HG03025 (cell line): ENCODE data around the gene HDLBP.

Source experiments
- ATAC-seq: cut with Tn5 transposase; IDR thresholded peaks from one replicate; pipeline ENCODE4 v1.9.1; 2021; ENCODE audit warnings: mild to moderate bottlenecking, moderate library complexity; ENCODE audit not compliant: unreplicated experiment, low FRiP score

HDLBP gene

GRCh38 chr2:241234066-241234790 lies 81.2 kb downstream of the HDLBP start:
- no peak for ATAC-seq

- ATAC-seq = no peak
Observed at GRCh38 chr2:241232736-241233575, 82.5 kb downstream of the HDLBP start.

- no peak for ATAC-seq
Observed at GRCh38 chr2:241230435-241230834, 85.0 kb downstream of the HDLBP start.

GRCh38 chr2:241229563-241230401 lies 85.7 kb downstream of the HDLBP start:
- no peak for ATAC-seq

- no peak for ATAC-seq
Observed at GRCh38 chr2:241228860-241229516, 86.5 kb downstream of the HDLBP start.

- ATAC-seq = no peak
Observed at GRCh38 chr2:241228081-241228859, 87.2 kb downstream of the HDLBP start.

GRCh38 chr2:241227594-241227993 lies 87.9 kb downstream of the HDLBP start:
- no peak for ATAC-seq

GRCh38 chr2:241226723-241227572 lies 88.5 kb downstream of the HDLBP start:
- no peak for ATAC-seq

GRCh38 chr2:241225983-241226382 lies 89.5 kb downstream of the HDLBP start:
- no peak for ATAC-seq

- ATAC-seq = no peak
Observed at GRCh38 chr2:241225545-241225944, 89.9 kb downstream of the HDLBP start.

- no peak for ATAC-seq
Observed at GRCh38 chr2:241224851-241225438, 90.5 kb downstream of the HDLBP start.

- no peak for ATAC-seq
Observed at GRCh38 chr2:241224018-241224850, 91.2 kb downstream of the HDLBP start.

GRCh38 chr2:241223211-241224017 lies 92.1 kb downstream of the HDLBP start:
- no peak for ATAC-seq

GRCh38 chr2:241219856-241220356 lies 95.6 kb downstream of the HDLBP start:
- ATAC-seq = no peak

GRCh38 chr2:241219030-241219382 lies 96.5 kb downstream of the HDLBP start:
- no peak for ATAC-seq

- ATAC-seq = no peak
Observed at GRCh38 chr2:241218131-241219029, 97.1 kb downstream of the HDLBP start.
